Epidermal melanocyte (primary cell): ENCODE data around the gene CCDC192.

Experiments
- DNase-seq: peaks from one replicate; pipeline ENCODE4 v3.0.0; 2011; ENCODE audit warnings: low spot score; ENCODE audit not compliant: insufficient read length

The CCDC192 gene

GRCh38 chr5:127805448-127805847 lies 102.3 kb downstream of the CCDC192 start:
- DNase-seq, result no peak

- DNase-seq, result no peak
These were observed 103.6 kb downstream of the CCDC192 start for GRCh38 chr5:127806776-127807175.

GRCh38 chr5:127809533-127809932 lies 106.3 kb downstream of the CCDC192 start:
- no peak for DNase-seq

- no peak for DNase-seq
These were observed 106.8 kb downstream of the CCDC192 start for GRCh38 chr5:127810017-127810416.

- DNase-seq, result no peak
These were observed 107.7 kb downstream of the CCDC192 start for GRCh38 chr5:127810707-127811490.

- no peak for DNase-seq
These were observed 109.4 kb downstream of the CCDC192 start for GRCh38 chr5:127812570-127812969.

- DNase-seq, result no peak
These were observed 110.7 kb downstream of the CCDC192 start for GRCh38 chr5:127813633-127814587.

- no peak for DNase-seq
These were observed 111.4 kb downstream of the CCDC192 start for GRCh38 chr5:127814588-127814973.

GRCh38 chr5:127820910-127821553 lies 117.8 kb downstream of the CCDC192 start:
- DNase-seq, result no peak

- DNase-seq, result no peak
These were observed 118.7 kb downstream of the CCDC192 start for GRCh38 chr5:127821896-127822295.

- no peak for DNase-seq
These were observed 120.9 kb downstream of the CCDC192 start for GRCh38 chr5:127824126-127824525.

GRCh38 chr5:127826011-127826410 lies 122.8 kb downstream of the CCDC192 start:
- DNase-seq, result no peak

GRCh38 chr5:127827451-127827850 lies 124.3 kb downstream of the CCDC192 start:
- no peak for DNase-seq

- DNase-seq, result no peak
These were observed 127.0 kb downstream of the CCDC192 start for GRCh38 chr5:127830157-127830556.

GRCh38 chr5:127830829-127831598 lies 127.8 kb downstream of the CCDC192 start:
- DNase-seq, result no peak

- no peak for DNase-seq
These were observed 128.9 kb downstream of the CCDC192 start for GRCh38 chr5:127832067-127832466.

- DNase-seq, result no peak
These were observed 130.9 kb downstream of the CCDC192 start for GRCh38 chr5:127834094-127834531.

GRCh38 chr5:127834554-127834953 lies 131.4 kb downstream of the CCDC192 start:
- no peak for DNase-seq

- DNase-seq, result no peak
These were observed 135.5 kb downstream of the CCDC192 start for GRCh38 chr5:127838661-127839060.

GRCh38 chr5:127839072-127839471 lies 135.9 kb downstream of the CCDC192 start:
- DNase-seq, result no peak
